ENCODE data around the gene MAB21L3.

Gene MAB21L3

DNA sequence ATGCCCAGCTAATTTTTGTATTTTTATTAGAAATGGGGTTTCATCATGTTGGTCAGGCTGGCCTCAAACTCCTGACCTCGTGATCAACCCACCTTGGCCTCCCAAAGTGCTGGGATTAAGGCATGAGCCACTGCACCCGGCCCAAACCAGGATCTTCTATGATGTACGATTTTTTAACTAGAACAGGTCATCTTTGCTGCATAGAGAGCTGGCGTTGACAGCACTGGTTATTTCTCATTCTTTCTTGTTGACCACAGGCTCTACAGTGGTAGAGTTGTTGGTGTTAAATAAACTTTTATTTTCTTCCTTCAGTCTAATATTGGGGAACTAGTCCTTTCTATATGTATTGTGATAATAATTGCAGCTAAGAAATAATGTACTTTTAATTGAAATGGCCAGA is 3.8 kb upstream of the MAB21L3 start:
- DNase-seq (ENCODE audit: low read depth in 1 of 2, low spot score in 1 of 2), result no peak

GRCh38 chr1:116111524-116112021 is 374 bp downstream of the MAB21L3 start:
- DNase-seq (ENCODE audit: low read depth in 1 of 2, low spot score in 1 of 2), result no peak

DNA sequence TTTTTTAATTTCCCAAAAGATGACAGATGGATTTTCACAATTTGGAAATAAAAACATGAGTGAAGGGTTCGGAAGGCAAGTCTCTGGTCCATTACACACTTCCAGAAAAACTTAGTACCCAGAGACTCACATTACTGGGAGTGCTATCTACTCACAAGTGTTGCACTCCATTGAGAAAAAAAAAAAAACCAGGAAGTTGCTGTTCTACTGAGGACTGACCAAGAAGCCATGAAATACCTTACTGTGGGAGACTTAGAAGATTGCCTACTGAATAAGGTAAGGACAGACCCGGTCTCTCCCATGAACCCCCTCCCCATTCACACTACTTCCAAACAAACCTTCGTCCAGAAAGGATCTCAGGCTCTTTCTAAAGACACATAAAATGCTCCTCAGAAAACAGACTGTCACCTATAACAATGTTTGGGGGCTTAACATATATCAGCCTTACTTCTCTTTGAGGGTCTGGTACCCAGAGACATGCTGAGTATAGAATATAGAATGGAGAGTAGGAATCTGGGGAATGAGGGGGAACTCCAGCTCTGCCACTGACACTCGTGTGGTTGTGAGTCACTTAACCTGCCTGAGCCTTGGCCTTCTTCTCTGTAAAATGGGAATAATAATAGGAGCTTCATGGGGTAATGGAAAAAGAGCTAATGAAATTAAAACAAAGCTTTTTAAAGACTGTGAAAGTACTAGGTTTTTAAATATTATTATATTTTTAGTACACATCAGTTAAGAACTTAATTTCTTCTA is 1.4 kb downstream of the MAB21L3 start:
- no peak for DNase-seq (ENCODE audit: low read depth in 1 of 2, low spot score in 1 of 2)

DNA sequence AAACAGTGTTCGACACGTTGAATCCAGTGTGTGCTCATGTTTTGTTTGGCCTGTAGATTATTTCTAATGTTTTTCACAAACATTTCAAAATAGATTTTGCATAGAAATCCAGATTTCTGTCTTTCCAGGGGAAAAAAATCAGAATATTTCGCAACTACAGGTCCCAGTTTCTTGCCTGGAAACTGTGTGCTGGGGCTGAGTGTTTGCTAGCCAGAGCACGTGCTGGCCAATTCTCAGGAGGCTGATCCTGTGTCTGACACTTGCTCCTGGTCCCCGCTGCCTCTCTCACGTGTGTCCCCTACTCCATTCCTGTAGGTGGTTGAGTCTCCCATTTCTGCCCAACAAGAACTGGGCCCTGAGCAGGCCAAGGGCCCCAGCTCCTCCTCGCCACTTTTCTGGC is 2.4 kb downstream of the MAB21L3 start:
- no peak for DNase-seq (ENCODE audit: low read depth in 1 of 2, low spot score in 1 of 2)

DNA sequence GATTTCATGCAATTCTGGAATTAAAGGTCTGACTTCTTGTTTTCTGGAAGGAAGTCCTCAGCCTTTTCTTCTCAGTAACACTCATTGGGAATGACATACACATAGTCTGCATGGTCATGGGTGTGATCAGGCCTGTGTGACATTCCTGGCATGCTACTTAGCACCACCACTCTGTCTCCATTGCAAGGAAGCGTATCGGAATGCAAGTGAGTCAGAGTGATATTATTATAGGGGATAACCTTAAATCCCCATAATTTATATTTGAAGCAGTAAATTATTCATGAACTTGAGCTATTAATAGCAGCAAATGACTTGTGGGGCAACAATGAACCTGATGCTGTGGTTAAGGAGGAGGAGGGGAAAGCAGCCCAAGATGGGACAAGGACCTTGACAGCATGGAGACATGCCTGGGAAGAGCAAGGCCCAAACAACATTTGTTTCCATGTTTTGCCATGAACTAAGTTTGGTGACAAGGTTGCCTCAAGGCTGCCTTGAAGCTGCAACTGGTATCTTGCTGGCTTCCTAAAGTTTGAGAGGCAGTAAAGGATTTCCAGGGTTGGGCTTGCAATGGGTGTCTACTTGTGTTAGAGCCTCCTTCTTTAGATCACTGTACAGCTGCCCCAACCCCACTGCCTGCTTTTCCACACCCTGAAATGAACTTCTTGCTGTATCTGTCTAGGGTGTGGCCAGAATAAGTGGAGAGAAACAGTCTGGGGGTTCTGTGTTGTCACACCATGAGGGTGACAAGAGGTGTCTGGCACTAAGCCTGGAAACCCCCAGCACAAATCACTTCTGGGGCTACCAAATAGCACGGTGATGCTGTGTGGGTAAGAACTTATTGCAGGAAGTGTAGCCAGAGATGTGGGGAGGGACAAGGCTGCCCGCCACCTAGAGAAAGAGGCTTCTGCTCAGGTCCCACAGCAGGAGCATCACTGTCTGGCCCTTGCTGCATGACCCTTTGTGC is 4.6 kb downstream of the MAB21L3 start:
- DNase-seq (ENCODE audit: low read depth in 1 of 2, low spot score in 1 of 2), result no peak

DNA sequence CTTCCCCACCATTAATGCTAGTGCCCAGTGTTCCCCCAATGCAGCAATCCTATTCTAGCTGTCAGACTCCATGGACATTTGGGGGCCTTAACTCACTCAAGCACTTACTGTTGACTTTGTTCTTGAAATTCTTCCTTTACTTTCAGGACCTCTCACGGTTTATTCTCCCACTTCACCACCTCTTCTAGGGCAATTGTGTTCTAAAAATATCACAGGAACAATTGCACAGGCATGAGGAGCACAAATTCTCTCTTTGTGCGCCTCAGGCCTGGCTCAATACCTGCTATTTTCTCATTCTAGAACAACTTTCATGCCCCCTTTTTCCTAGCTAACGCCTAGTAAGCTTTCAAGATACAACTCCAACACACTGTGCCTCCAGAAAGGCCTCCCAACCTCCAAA is 7.3 kb downstream of the MAB21L3 start:
- no peak for DNase-seq (ENCODE audit: low read depth in 1 of 2, low spot score in 1 of 2)

GRCh38 chr1:116119876-116120275 is 8.7 kb downstream of the MAB21L3 start:
- no peak for DNase-seq (ENCODE audit: low read depth in 1 of 2, low spot score in 1 of 2)

DNA sequence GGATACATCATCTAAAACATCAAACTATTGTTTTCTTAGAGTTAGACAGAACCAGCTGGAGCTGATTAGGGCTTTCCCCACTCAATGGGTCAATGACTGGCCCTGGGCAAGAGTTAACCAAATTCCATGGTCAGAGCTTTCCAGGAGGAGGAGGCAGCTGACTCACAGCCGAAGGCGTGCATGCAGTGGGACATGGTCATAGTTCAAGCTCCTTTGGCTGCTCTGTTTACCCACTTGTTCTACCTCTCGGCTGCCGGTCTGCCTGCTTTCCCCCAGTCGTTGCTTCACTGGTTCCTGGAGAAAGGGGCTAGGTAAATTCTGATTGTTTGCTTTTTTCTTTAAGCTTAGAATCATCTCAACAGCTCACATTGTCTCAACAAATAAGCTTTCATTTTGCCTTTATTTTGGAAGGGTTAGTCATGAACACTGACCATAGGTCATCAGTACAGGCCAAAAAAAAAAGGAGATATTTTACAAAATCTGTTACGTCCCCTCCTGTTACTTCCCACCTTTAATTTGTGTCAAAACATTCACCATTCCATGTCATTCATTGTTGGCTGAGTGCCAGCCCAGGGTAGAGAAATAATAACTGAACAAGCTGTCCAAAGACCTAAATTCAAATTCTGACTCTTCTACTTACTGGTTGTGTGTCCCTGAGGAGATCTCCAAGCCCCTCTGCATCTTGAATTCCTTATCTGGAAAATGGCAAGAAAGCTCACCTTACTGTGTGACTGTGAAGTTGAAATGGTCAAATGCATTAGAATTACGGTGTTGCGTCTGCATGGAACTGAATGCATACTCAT is 12.0 kb downstream of the MAB21L3 start:
- DNase-seq (ENCODE audit: low read depth in 1 of 2, low spot score in 1 of 2), result no peak

- no peak for DNase-seq (ENCODE audit: low read depth in 1 of 2, low spot score in 1 of 2)
Observed at GRCh38 chr1:116123837-116124533, 12.8 kb downstream of the MAB21L3 start.

- DNase-seq (ENCODE audit: low read depth in 1 of 2, low spot score in 1 of 2), result no peak
Observed at GRCh38 chr1:116125758-116126157, 14.6 kb downstream of the MAB21L3 start.

- no peak for DNase-seq (ENCODE audit: low read depth in 1 of 2, low spot score in 1 of 2)
Observed at GRCh38 chr1:116126281-116126680, 15.1 kb downstream of the MAB21L3 start.

- no peak for DNase-seq (ENCODE audit: low read depth in 1 of 2, low spot score in 1 of 2)
Observed at GRCh38 chr1:116127123-116127847, 16.1 kb downstream of the MAB21L3 start.

GRCh38 chr1:116127848-116128540 is 16.8 kb downstream of the MAB21L3 start:
- no peak for DNase-seq (ENCODE audit: low read depth in 1 of 2, low spot score in 1 of 2)

- DNase-seq (ENCODE audit: low read depth in 1 of 2, low spot score in 1 of 2), result no peak
Observed at GRCh38 chr1:116128664-116129063, 17.5 kb downstream of the MAB21L3 start.

DNA sequence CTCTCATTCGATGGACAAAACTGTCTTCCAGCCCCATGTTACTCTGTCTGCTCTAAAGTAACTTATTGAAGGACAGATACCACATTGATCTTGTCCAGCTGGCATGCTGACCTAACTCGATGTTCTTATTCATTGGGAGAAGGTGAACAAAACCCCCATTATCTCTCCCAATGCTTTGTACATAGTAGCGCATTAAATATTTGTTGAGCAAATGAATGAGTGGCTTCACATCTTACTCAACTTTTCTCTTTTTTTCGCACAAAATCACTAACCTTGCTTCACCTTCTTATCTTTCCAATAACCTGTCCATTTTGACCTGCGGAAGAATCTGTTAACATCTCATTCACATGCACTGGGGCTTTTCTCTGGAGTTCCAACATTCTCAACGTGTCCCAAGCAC is 18.3 kb downstream of the MAB21L3 start:
- DNase-seq (ENCODE audit: low read depth in 1 of 2, low spot score in 1 of 2), result no peak

- DNase-seq (ENCODE audit: low read depth in 1 of 2, low spot score in 1 of 2), result no peak
Observed at GRCh38 chr1:116130356-116130755, 19.2 kb downstream of the MAB21L3 start.

DNA sequence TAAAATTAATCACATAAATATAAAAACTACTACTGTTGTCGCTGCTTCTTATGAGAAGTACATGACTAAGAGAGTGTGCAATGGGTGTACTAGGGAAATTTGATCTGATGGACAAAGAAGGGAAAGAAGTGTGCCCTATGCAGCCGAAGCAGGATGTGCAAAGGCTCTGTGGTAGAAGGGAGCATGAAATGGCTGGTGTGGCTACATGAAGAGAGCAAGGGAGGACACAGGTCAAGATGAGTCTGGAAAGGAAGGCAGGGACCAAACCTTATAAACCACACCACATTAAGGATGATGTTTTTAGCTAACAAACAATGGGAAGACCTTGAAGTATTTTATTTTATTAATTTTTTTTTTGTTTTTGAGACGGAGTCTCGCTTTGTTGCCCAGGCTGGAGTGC is 20.0 kb downstream of the MAB21L3 start:
- no peak for DNase-seq (ENCODE audit: low read depth in 1 of 2, low spot score in 1 of 2)

- DNase-seq (ENCODE audit: low read depth in 1 of 2, low spot score in 1 of 2), result no peak
Observed at GRCh38 chr1:116131866-116132605, 20.8 kb downstream of the MAB21L3 start.
